GM06990 (cell line): ENCODE data around the gene ANKMY2.

Source experiments
- DNase-seq: peaks from one replicate; pipeline ENCODE4 v3.0.0-alpha.2; 2011; ENCODE audit not compliant: insufficient read length; ENCODE audit errors: extremely low read depth
- H3K27me3 ChIP-seq: replicated peaks from 2 replicates; pipeline ENCODE4 v1.6.0; 2011; ENCODE audit warnings: low read length; ENCODE audit not compliant: control insufficient read depth, insufficient read depth
- H3K36me3 ChIP-seq: 2 replicates; pipeline ENCODE4 v1.5.1; 2011; ENCODE audit warnings: low read length; ENCODE audit not compliant: control insufficient read depth, insufficient read depth
- H3K4me3 ChIP-seq: replicated peaks from 2 replicates; pipeline ENCODE4 v1.5.1; 2011; ENCODE audit warnings: low read depth, mild to moderate bottlenecking, control low read depth, low read length
- TF ChIP-seq, protein P1 (sequence below): IDR thresholded peaks from 2 replicates; pipeline ENCODE4 v1.5.1; 2011; ENCODE audit warnings: low read length, control low read depth, mild to moderate bottlenecking, inconsistent platforms; ENCODE audit not compliant: insufficient read depth, poor library complexity, severe bottlenecking

The ANKMY2 gene

DNA sequence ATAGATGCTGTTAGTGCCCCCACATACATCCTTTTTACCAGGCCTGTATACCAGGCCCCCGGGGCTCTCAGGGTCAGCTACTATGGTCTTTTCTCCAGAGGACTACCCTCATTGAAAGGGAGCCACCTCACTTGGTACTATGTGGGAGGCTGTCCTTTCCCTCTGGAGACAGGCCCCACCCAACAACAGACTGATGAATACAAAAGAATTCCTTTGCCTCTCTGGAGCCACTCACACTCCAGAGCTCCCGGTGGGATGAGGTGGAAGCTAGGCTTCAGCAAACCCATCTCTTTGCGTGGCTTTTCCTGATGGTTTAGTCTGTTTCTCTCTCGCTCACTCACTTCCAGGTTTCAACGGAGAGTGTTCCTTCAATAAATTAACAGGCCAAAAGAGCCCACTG lies 30.3 kb downstream of the ANKMY2 start:
- H3K4me3 ChIP-seq: no peak overlapping the region
- H3K36me3 ChIP-seq: no peaks in the 10 kb centered on the region
- H3K27me3 ChIP-seq: 0 out of 2 replicates have a peak, but pooled peaks cover 1% of the 10 kb centered on the region
- TF ChIP-seq, protein P1, sequence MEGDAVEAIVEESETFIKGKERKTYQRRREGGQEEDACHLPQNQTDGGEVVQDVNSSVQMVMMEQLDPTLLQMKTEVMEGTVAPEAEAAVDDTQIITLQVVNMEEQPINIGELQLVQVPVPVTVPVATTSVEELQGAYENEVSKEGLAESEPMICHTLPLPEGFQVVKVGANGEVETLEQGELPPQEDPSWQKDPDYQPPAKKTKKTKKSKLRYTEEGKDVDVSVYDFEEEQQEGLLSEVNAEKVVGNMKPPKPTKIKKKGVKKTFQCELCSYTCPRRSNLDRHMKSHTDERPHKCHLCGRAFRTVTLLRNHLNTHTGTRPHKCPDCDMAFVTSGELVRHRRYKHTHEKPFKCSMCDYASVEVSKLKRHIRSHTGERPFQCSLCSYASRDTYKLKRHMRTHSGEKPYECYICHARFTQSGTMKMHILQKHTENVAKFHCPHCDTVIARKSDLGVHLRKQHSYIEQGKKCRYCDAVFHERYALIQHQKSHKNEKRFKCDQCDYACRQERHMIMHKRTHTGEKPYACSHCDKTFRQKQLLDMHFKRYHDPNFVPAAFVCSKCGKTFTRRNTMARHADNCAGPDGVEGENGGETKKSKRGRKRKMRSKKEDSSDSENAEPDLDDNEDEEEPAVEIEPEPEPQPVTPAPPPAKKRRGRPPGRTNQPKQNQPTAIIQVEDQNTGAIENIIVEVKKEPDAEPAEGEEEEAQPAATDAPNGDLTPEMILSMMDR: no peak
- no peak for DNase-seq

DNA sequence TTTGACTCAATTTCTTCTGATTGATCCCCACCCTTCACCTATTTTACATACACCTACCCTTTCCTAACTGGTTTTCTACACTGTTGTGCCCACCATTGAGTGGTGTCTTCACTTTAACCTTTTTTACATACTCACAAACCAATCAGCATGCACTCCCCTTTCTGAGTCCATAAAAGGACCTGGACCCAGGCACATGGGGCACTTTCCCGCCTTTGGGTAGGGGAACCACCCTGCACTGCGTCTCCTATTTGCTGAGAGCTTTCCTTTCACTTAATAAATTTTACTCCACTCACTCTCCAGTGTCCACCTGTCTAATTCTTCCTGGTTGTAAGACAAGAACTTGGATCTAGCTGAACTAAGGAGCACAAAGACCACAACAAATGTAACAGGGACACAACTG lies 33.8 kb downstream of the ANKMY2 start:
- TF ChIP-seq, protein P1: no peak
- no peaks in the 10 kb centered on the region for H3K36me3 ChIP-seq
- H3K27me3 ChIP-seq: 0 out of 2 replicates have a peak, but pooled peaks cover 1% of the 10 kb centered on the region
- DNase-seq: no peak
- no peak overlapping the region for H3K4me3 ChIP-seq

DNA sequence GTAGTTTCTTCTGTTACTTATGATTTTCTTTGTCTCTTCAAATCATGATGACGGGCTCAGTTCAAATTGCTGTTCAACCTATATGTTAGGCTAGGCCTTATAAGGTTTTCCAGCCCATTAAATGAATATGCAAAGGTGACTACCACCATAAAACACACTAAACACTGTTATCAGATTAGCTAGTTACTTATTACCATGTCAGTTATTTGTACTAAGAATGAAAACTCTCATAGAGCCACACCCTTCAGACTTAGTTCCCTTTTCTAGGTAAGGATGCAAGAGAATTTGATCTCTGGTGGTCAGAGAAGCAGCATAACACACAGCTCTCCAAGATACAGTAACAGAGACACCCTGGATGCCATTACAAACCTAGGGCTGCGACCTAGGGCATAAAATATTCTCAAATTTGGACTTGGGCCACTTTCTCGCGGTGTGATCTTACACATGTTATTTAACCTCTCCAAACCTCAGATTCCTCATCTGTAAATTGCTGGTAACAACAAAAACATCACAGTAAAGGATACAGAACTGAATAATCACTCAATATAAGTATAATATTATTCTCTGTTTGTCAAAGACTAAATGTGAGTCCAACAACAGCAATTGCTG lies 35.6 kb downstream of the ANKMY2 start:
- H3K4me3 ChIP-seq: no peak overlapping the region
- no peak for DNase-seq
- TF ChIP-seq, protein P1: no peak
- H3K36me3 ChIP-seq: no peaks in the 10 kb centered on the region
- 0 out of 2 replicates have a peak, but pooled peaks cover 1% of the 10 kb centered on the region for H3K27me3 ChIP-seq

DNA sequence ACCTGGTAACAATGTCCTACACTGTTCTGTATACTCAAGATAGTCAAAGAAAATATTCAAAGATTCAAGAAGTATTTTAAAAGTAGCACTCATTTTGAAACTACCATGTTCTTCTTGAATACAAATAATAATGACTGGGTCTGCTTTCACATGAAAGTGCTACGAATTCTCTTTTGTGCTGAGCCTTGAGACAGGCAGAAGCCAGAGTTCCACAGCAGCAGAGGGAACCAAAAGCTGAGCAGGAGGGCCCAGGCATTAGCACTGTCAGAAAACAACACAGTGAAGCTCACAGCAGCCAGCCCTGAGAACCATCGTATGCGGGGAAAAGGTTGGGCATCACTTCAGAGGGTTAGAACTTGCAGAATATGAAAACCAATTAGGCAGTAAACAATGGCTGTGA lies 38.9 kb downstream of the ANKMY2 start:
- TF ChIP-seq, protein P1: no peak
- H3K36me3 ChIP-seq: no peaks in the 10 kb centered on the region
- H3K27me3 ChIP-seq: 0 out of 2 replicates have a peak, but pooled peaks cover 1% of the 10 kb centered on the region
- no peak for DNase-seq
- no peak overlapping the region for H3K4me3 ChIP-seq

DNA sequence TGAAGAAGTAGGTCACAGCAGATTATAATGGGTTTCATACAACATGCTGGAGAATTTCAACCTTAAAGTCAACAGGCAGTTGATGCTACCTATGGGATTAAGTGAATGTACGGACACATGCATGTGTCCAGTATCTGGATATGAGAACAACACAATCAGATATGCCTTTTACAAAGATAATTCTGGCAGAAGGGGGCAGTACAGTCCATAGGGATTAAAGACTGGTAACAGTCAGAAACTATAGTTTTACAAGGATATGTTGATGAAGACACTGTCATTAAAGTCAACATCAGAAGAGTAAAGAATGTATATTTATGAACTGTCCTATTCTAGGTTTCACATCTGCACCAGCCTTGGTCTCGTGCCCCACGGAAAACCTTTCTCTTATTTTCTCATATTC lies 41.5 kb downstream of the ANKMY2 start:
- no peaks in the 10 kb centered on the region for H3K36me3 ChIP-seq
- H3K27me3 ChIP-seq: no peaks in the 10 kb centered on the region
- DNase-seq: no peak
- TF ChIP-seq, protein P1: no peak
- no peak overlapping the region for H3K4me3 ChIP-seq

DNA sequence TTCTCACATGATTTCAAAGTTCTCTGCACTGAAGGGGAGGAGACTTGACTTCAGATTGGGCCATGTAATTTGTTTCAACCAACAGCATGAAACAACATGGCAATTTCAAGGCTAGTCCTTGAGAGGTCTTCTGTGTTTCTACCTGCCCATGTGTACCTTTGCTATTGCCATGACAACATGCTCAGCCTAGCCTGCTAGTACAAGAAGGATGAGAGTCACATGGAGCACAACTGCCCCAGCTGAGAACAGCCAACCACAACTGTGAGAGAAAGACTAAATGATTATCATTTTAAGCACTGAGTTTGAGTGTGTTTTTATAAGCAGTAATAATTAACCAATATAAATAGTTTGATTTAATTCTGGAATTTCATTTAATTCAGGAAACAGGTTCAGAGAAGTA lies 41.9 kb downstream of the ANKMY2 start:
- TF ChIP-seq, protein P1: no peak

More for the DNA sequence above, 41.9 kb downstream of the ANKMY2 start:
- DNase-seq: no peak
- Histone ChIP-seq H3K36me3 (no peaks in the 10 kb centered on the region), H3K4me3 (no peak overlapping the region), H3K27me3 (no peaks in the 10 kb centered on the region)
